HCT116 (cell line): ENCODE data around the gene CGN. TPM values are rescaled to one million over a fixed set of nuclear protein-coding genes. Genes with fewer than 3 reads are reported as not detected.

Experiments
- ATAC-seq: fragments of 200-7000 bp; cut with Tn5 transposase; 2 replicates; pipeline ENCODE4 v1.9.1; 2020; ENCODE audit warnings: mild to moderate bottlenecking, moderate library complexity
- BruUV-seq: library from RNA; stranded (reverse); fragments of 400-500 nt; replicated peaks from 2 replicates; lab custom pipeline; 2021; lab: Mats Ljungman, UMichigan
- CTCF ChIA-PET: fragments of 300-600 bp; sonication (Branson Sonifier 250); formaldehyde crosslinking; loops from one replicate; lab custom pipeline; 2021; ENCODE audit warnings: antibody characterized with exemption; lab: Charles Lee
- POLR2A ChIA-PET: fragments of 300-600, 350-600 bp; sonication (Branson Sonifier 250); formaldehyde crosslinking; loops from one replicate; lab custom pipeline; 2021; ENCODE audit warnings: antibody characterized with exemption; lab: Charles Lee
- RAD21 ChIA-PET, 2 experiments: fragments of 300-600 bp; sonication (Branson Sonifier 250); formaldehyde crosslinking; loops; one replicate each; lab custom pipeline; 2023; ENCODE audit warnings: low total read pairs in 2 of 2; ENCODE audit not compliant: uncharacterized antibody in 2 of 2, unreplicated experiment in 2 of 2, low non-redundant PET in 1 of 2; lab: Charles Lee
- DNase-seq: peaks from one replicate; pipeline ENCODE4 v3.0.0-alpha.2; 2010; ENCODE audit warnings: low read depth, low spot score
- H2AFZ ChIP-seq: fragments of 200-600 bp; shearing (Covaris generic), sonication (generic); 2 replicates; pipeline ENCODE4 v1.6.1; 2017; ENCODE audit warnings: low read depth, mixed run types, mixed read lengths, antibody characterized with exemption, low read length; ENCODE audit not compliant: poor library complexity, severe bottlenecking
- H3K27ac ChIP-seq: 2 replicates; pipeline ENCODE4 v1.5.1; 2012; ENCODE audit warnings: low read depth, low read length
- H3K27me3 ChIP-seq: fragments of 200-600 bp; sonication (generic); 2 replicates; pipeline ENCODE4 v1.6.1; 2016; ENCODE audit warnings: mixed run types, low read length, mixed read lengths; ENCODE audit not compliant: insufficient read depth
- H3K36me3 ChIP-seq, 2 experiments: fragments of 200-500 bp in 1 of 2; fragments of 200-600 bp in 1 of 2; sonication (Bioruptor generic) in 1 of 2; sonication (generic) in 1 of 2; 2 replicates each; pipeline versions ENCODE4 v1.5.1 to v1.6.1; 2014 to 2016; ENCODE audit warnings: low read length in 2 of 2, inconsistent platforms in 1 of 2, mixed read lengths in 1 of 2, mixed run types in 1 of 2; ENCODE audit not compliant: insufficient read depth in 2 of 2, control insufficient read depth in 1 of 2
- H3K4me1 ChIP-seq, 2 experiments: fragments of 200-600 bp in 1 of 2; sonication (generic) in 1 of 2; 2 replicates each; pipeline versions ENCODE4 v1.5.1 to v1.6.1; 2012 to 2017; ENCODE audit warnings: low read length in 2 of 2, inconsistent platforms in 1 of 2, mild to moderate bottlenecking in 1 of 2, mixed read lengths in 1 of 2, mixed run types in 1 of 2, moderate library complexity in 1 of 2; ENCODE audit not compliant: insufficient read depth in 2 of 2, control insufficient read depth in 1 of 2
- H3K4me2 ChIP-seq: fragments of 200-600 bp; sonication (generic); 2 replicates; pipeline ENCODE4 v1.6.1; 2017; ENCODE audit warnings: mixed run types, low read length, mixed read lengths
- H3K4me3 ChIP-seq, 2 experiments: fragments of 200-600 bp in 1 of 2; sonication (generic) in 1 of 2; replicated peaks in 1 of 2; 2 replicates each; pipeline ENCODE4 v1.5.1; 2011 to 2016; ENCODE audit warnings: low read length in 2 of 2, control low read depth in 1 of 2, low read depth in 1 of 2, mild to moderate bottlenecking in 1 of 2, mixed read lengths in 1 of 2, mixed run types in 1 of 2
- H3K79me2 ChIP-seq: fragments of 200-600 bp; sonication (generic); 2 replicates; pipeline ENCODE4 v1.6.1; 2017; ENCODE audit warnings: mild to moderate bottlenecking, mixed run types, low read length, moderate library complexity, mixed read lengths; ENCODE audit not compliant: insufficient read depth
- H3K9ac ChIP-seq: fragments of 200-600 bp; sonication (generic); 2 replicates; pipeline ENCODE4 v1.6.1; 2016; ENCODE audit warnings: low read length, mixed read lengths
- H3K9me2 ChIP-seq: fragments of 200-600 bp; sonication (generic), shearing (Covaris generic); 2 replicates; pipeline ENCODE4 v1.6.1; 2017; ENCODE audit warnings: mixed run types, mild to moderate bottlenecking, moderate library complexity; ENCODE audit not compliant: insufficient read depth
- H3K9me3 ChIP-seq, 2 experiments: fragments of 200-500 bp in 1 of 2; fragments of 200-600 bp in 1 of 2; sonication (Bioruptor generic) in 1 of 2; sonication (generic) in 1 of 2; 2 replicates each; pipeline ENCODE4 v1.6.1; 2014 to 2017; ENCODE audit warnings: low read length in 2 of 2, mixed read lengths in 2 of 2, inconsistent platforms in 1 of 2, low read depth in 1 of 2, mild to moderate bottlenecking in 1 of 2, mixed run types in 1 of 2, moderate library complexity in 1 of 2; ENCODE audit not compliant: control insufficient read depth in 1 of 2, insufficient read depth in 1 of 2
- H4K20me1 ChIP-seq: fragments of 200-600 bp; sonication (generic), shearing (Covaris generic); 2 replicates; pipeline ENCODE4 v1.6.1; 2017; ENCODE audit warnings: mixed run types, mild to moderate bottlenecking, moderate library complexity; ENCODE audit not compliant: insufficient read depth
- CBX3 ChIP-seq: IDR thresholded peaks from 2 replicates; pipeline ENCODE4 v1.6.1; 2012; ENCODE audit warnings: low read depth
- CEBPB ChIP-seq: IDR thresholded peaks from 2 replicates; pipeline ENCODE4 v1.6.1; 2012; ENCODE audit warnings: low read depth
- EGR1 ChIP-seq: IDR thresholded peaks from 2 replicates; pipeline ENCODE4 v1.6.1; 2012; ENCODE audit warnings: low read depth
- EZH2 ChIP-seq: fragments of 200-600 bp; sonication (generic); IDR thresholded peaks from 2 replicates; pipeline ENCODE4 v1.6.1; 2017; ENCODE audit warnings: antibody characterized with exemption, mixed run types
- EZH2phosphoT487 ChIP-seq: fragments of 200-600 bp; IDR thresholded peaks from 2 replicates; pipeline ENCODE4 v1.6.1; 2018; ENCODE audit warnings: antibody characterized with exemption, borderline replicate concordance
- FOSL1 ChIP-seq: IDR thresholded peaks from 2 replicates; pipeline ENCODE4 v1.6.1; 2012; ENCODE audit warnings: low read depth
- JUND ChIP-seq: IDR thresholded peaks from 2 replicates; pipeline ENCODE4 v1.6.1; 2012
- POLR2A ChIP-seq: IDR thresholded peaks from 2 replicates; pipeline ENCODE4 v1.7.0; 2011; ENCODE audit warnings: borderline replicate concordance; ENCODE audit not compliant: insufficient read depth, insufficient read length; ENCODE audit errors: extremely low read depth
- POLR2AphosphoS5 ChIP-seq: IDR thresholded peaks from 2 replicates; pipeline ENCODE4 v1.6.1; 2011; ENCODE audit warnings: mild to moderate bottlenecking, low read depth, low read length, moderate library complexity
- SIN3A ChIP-seq: IDR thresholded peaks from 2 replicates; pipeline ENCODE4 v1.6.1; 2012; ENCODE audit warnings: low read depth
- SP1 ChIP-seq: IDR thresholded peaks from 2 replicates; pipeline ENCODE4 v1.6.1; 2012; ENCODE audit warnings: low read depth
- SRF ChIP-seq: IDR thresholded peaks from 2 replicates; pipeline ENCODE4 v1.6.1; 2012; ENCODE audit warnings: low read depth
- YY1 ChIP-seq: IDR thresholded peaks from 2 replicates; pipeline ENCODE4 v1.6.1; 2011; ENCODE audit warnings: low read length, low read depth, moderate library complexity, mild to moderate bottlenecking; ENCODE audit not compliant: insufficient replicate concordance; ENCODE audit errors: extremely low read depth
- intact Hi-C: fragments of 100-400 bp; cut with micrococcal nuclease; formaldehyde crosslinking; loops from 2 replicates; pipeline ENCODE4 v1.10.0; 2022
- total RNA-seq: library from RNA; stranded (reverse); gene quantifications from one replicate; pipeline ENCODE4 v1.2.1, GENCODE V29; 2021; ENCODE audit not compliant: unreplicated experiment
- TF ChIP-seq, protein P1 (sequence below): IDR thresholded peaks from 2 replicates; pipeline ENCODE4 v1.6.1; 2012; ENCODE audit warnings: low read depth
- TF ChIP-seq, protein P2 (sequence below), 3 experiments: fragments of 200-600 bp in 1 of 3; sonication (generic) in 1 of 3; IDR thresholded peaks in 2 of 3; conservative IDR thresholded peaks in 1 of 3; 2 replicates each; pipeline ENCODE4 v1.5.1; 2012 to 2017; ENCODE audit warnings: low read depth in 2 of 3, low read length in 2 of 3, antibody characterized with exemption in 1 of 3, borderline replicate concordance in 1 of 3, control low read depth in 1 of 3, mild to moderate bottlenecking in 1 of 3, mixed read lengths in 1 of 3, mixed run types in 1 of 3, moderate library complexity in 1 of 3; ENCODE audit not compliant: insufficient read depth in 1 of 3
- TF ChIP-seq, protein P3 (sequence below): IDR thresholded peaks from 2 replicates; pipeline ENCODE4 v1.6.1; 2011; ENCODE audit warnings: mild to moderate bottlenecking, low read length, moderate library complexity; ENCODE audit not compliant: insufficient replicate concordance; ENCODE audit errors: extremely low read depth
- TF ChIP-seq, protein P4 (sequence below): IDR thresholded peaks from 2 replicates; pipeline ENCODE4 v1.6.1; 2012

The CGN gene
- total RNA-seq, 1 experiment from 2014 or later: 19.7 TPM

DNA sequence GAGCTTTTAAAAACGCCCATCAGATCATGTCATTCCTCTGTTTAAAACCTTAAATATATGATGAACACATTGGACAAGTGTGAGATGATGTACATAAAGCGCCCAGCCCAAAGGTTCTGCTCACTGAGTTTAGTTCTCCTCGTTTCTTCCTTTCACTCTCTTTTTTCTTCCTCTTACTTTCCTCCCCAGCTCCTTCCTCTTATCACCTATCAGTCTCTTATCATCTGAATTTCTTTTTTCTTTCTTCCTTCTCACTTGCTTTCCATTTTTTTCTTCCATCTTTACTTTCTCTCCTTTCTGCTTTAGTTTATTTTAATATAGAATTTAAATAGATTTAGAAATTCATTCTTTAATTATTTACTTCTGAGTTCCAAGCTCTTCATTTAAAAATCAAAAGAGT is 34.1 kb upstream of the CGN start:
- no peak overlapping the region for H3K9ac ChIP-seq
- POLR2A ChIA-PET: interaction anchor here (2.5 kb wide), 1 partner anchor 17 kb away, joined by 10 read pairs; no protein-coding TSS in a partner anchor
- peak overlapping the region; percentile 4 for H2AFZ ChIP-seq
- H3K4me3 ChIP-seq: no peak overlapping the region
- BruUV-seq: no TSS peak
- no peak for ATAC-seq
- H3K36me3 ChIP-seq: no peaks in the 10 kb centered on the region
- no peaks in the 10 kb centered on the region for H3K27me3 ChIP-seq
- no peak for DNase-seq
- TF ChIP-seq EGR1 (no peak), YY1 (no peak), EZH2 (no peak), EZH2phosphoT487 (no peak), POLR2AphosphoS5 (no peak), POLR2A (no peak), CEBPB (no peak), SP1 (no peak), SIN3A (no peak), JUND (no peak), SRF (no peak), CBX3 (no peak), FOSL1 (no peak)
- TF ChIP-seq, protein P1, sequence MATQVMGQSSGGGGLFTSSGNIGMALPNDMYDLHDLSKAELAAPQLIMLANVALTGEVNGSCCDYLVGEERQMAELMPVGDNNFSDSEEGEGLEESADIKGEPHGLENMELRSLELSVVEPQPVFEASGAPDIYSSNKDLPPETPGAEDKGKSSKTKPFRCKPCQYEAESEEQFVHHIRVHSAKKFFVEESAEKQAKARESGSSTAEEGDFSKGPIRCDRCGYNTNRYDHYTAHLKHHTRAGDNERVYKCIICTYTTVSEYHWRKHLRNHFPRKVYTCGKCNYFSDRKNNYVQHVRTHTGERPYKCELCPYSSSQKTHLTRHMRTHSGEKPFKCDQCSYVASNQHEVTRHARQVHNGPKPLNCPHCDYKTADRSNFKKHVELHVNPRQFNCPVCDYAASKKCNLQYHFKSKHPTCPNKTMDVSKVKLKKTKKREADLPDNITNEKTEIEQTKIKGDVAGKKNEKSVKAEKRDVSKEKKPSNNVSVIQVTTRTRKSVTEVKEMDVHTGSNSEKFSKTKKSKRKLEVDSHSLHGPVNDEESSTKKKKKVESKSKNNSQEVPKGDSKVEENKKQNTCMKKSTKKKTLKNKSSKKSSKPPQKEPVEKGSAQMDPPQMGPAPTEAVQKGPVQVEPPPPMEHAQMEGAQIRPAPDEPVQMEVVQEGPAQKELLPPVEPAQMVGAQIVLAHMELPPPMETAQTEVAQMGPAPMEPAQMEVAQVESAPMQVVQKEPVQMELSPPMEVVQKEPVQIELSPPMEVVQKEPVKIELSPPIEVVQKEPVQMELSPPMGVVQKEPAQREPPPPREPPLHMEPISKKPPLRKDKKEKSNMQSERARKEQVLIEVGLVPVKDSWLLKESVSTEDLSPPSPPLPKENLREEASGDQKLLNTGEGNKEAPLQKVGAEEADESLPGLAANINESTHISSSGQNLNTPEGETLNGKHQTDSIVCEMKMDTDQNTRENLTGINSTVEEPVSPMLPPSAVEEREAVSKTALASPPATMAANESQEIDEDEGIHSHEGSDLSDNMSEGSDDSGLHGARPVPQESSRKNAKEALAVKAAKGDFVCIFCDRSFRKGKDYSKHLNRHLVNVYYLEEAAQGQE: no peak
- TF ChIP-seq, protein P2, sequence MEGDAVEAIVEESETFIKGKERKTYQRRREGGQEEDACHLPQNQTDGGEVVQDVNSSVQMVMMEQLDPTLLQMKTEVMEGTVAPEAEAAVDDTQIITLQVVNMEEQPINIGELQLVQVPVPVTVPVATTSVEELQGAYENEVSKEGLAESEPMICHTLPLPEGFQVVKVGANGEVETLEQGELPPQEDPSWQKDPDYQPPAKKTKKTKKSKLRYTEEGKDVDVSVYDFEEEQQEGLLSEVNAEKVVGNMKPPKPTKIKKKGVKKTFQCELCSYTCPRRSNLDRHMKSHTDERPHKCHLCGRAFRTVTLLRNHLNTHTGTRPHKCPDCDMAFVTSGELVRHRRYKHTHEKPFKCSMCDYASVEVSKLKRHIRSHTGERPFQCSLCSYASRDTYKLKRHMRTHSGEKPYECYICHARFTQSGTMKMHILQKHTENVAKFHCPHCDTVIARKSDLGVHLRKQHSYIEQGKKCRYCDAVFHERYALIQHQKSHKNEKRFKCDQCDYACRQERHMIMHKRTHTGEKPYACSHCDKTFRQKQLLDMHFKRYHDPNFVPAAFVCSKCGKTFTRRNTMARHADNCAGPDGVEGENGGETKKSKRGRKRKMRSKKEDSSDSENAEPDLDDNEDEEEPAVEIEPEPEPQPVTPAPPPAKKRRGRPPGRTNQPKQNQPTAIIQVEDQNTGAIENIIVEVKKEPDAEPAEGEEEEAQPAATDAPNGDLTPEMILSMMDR (IDR thresholded peaks at IDR 0.05 in 2 of 3, conservative IDR thresholded peaks at IDR 0.05 in 1 of 3; ENCODE audit: borderline replicate concordance in 1 of 3, insufficient read depth in 1 of 3, low read depth in 2 of 3, low read length in 2 of 3): no peak
- TF ChIP-seq, protein P3, sequence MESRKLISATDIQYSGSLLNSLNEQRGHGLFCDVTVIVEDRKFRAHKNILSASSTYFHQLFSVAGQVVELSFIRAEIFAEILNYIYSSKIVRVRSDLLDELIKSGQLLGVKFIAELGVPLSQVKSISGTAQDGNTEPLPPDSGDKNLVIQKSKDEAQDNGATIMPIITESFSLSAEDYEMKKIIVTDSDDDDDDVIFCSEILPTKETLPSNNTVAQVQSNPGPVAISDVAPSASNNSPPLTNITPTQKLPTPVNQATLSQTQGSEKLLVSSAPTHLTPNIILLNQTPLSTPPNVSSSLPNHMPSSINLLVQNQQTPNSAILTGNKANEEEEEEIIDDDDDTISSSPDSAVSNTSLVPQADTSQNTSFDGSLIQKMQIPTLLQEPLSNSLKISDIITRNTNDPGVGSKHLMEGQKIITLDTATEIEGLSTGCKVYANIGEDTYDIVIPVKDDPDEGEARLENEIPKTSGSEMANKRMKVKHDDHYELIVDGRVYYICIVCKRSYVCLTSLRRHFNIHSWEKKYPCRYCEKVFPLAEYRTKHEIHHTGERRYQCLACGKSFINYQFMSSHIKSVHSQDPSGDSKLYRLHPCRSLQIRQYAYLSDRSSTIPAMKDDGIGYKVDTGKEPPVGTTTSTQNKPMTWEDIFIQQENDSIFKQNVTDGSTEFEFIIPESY: no peak
- TF ChIP-seq, protein P4, sequence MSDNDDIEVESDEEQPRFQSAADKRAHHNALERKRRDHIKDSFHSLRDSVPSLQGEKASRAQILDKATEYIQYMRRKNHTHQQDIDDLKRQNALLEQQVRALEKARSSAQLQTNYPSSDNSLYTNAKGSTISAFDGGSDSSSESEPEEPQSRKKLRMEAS: no peak
- TF ChIP-seq, all 23 proteins: peak for 0
- peaks cover 11 to 34% of the 10 kb centered on the region in 2 experiments for H3K4me1 ChIP-seq
- ChIA-PET CTCF (interaction anchor here (0.6 to 1.2 kb wide), 2 partner anchors 9 to 22 kb away, joined by 3 to 4 read pairs; no protein-coding TSS in a partner anchor), RAD21 (no interaction called here)
- H3K4me2 ChIP-seq: no peak overlapping the region
- H3K9me3 ChIP-seq: peaks cover 0 to 2% of the 10 kb centered on the region in 2 experiments; a peak in 2 of 4 replicates
- H3K9me2 ChIP-seq: no peaks in the 10 kb centered on the region
- no peaks in the 10 kb centered on the region for H4K20me1 ChIP-seq
- H3K79me2 ChIP-seq: no peaks in the 10 kb centered on the region
- intact Hi-C loops: no loop called here
- no peak overlapping the region for H3K27ac ChIP-seq
